ENCODE results near the gene ANKHD1.

DNA sequence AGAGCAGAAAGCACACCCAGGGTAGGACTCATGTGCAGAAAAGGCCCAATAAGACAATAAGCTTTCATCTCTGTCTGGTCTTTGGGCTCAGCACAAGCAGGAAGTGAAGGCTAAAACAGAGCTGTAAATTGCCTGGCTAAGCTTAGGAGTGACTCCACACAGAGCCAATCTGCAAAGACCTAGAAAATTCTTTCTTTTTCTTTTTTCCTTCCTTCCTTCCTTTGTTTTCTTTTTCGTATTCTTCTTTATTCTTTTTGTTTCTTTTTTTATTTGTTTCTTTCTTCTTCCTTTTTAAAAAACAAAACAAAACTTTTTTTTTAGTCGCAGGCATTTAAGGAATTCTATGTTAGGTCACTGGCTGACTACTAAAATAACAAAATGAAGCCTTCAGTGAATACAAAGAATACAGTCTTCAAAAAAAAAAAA lies 175.2 kb downstream of the ANKHD1 start:
- TF ChIP-seq, protein P1, sequence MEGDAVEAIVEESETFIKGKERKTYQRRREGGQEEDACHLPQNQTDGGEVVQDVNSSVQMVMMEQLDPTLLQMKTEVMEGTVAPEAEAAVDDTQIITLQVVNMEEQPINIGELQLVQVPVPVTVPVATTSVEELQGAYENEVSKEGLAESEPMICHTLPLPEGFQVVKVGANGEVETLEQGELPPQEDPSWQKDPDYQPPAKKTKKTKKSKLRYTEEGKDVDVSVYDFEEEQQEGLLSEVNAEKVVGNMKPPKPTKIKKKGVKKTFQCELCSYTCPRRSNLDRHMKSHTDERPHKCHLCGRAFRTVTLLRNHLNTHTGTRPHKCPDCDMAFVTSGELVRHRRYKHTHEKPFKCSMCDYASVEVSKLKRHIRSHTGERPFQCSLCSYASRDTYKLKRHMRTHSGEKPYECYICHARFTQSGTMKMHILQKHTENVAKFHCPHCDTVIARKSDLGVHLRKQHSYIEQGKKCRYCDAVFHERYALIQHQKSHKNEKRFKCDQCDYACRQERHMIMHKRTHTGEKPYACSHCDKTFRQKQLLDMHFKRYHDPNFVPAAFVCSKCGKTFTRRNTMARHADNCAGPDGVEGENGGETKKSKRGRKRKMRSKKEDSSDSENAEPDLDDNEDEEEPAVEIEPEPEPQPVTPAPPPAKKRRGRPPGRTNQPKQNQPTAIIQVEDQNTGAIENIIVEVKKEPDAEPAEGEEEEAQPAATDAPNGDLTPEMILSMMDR (IDR thresholded peaks at IDR 0.05): no peak
- no peak for TF ChIP-seq POLR2A (IDR thresholded peaks at IDR 0.05)
